GM19099 (cell line): ENCODE measurements around the gene GEMIN2.

Source experiments
- POLR2A ChIP-seq: IDR thresholded peaks from 3 replicates; pipeline ENCODE4 v1.6.1; 2011; ENCODE audit warnings: low read depth; ENCODE audit not compliant: insufficient read length; ENCODE audit errors: extremely low read depth

GEMIN2 gene, protein sequence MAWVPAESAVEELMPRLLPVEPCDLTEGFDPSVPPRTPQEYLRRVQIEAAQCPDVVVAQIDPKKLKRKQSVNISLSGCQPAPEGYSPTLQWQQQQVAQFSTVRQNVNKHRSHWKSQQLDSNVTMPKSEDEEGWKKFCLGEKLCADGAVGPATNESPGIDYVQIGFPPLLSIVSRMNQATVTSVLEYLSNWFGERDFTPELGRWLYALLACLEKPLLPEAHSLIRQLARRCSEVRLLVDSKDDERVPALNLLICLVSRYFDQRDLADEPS

DNA sequence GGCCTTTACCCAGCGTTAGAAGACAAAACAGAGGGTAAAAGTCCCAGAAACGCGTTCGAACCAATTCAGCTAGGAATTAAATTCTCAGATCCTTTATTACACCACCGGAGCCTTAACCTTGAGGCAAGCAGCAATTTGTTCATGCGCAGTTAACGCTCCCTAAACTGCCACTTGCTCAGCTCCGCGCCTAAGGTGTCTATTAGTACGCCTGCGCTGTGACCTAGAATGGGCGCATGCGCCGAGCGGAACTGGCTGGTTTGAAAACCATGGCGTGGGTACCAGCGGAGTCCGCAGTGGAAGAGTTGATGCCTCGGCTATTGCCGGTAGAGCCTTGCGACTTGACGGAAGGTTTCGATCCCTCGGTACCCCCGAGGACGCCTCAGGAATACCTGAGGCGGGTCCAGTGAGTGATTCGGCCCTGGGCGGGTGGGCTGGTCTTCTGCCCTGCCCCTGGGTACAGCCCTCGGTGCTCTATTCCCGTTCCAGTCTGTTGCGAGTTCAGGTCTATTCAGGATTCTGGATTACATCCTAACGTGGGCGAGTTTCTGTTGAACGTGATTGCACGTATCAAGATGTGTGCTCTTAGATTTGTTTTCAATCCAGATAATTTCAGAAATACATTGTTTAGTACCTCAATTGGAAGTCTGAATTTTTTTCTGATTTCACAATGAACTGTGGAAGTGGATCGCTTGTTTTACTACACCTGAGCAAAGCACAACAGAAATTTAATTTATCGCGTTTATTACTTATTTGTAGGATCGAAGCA, at the start of gene GEMIN2:
GEMIN2 (plus strand) TSS at position 251 of the 766 bp plus-strand sequence; CDS start at position 267, 16 bp downstream.
- peak; percentile 91 for TF ChIP-seq POLR2A

DNA sequence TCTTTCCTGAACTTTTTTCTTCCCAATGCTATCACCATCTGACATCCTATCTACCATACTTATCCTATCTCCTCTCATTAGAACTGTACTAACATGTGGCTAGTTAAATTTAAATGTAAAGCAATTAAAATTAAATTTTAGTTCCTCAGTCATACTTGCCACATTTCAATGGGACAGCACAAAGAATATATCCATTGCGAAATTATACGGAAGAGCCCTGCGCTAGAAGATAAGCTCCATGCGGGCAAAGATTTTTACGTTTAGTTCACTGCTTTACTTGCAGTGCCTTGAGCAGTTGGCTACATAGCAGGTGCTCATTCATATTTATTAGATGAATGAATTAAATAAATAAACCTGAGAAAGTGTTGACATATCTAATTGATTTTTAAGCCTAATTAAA, 44.2 kb upstream of the GEMIN2 start:
- TF ChIP-seq POLR2A = no peak

DNA sequence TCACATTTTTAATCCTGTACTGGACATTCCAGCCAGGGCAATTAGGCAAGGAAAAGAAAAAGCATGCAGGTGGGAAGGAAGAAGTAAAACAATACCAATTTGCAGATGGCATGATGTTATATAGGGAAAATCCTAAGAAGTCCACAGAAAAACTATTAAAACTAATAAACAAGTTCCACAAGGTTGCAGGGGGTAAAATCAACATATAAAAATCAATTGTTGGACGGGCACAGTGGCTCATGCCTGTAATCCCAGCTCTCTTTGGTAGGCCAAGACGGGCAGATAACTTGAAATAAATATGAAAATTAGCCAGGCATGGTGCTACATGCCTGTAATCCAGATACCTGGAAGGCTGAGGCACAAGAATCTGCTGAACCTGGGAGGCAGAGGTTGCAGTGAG, 43.0 kb upstream of the GEMIN2 start:
- no peak for TF ChIP-seq POLR2A

DNA sequence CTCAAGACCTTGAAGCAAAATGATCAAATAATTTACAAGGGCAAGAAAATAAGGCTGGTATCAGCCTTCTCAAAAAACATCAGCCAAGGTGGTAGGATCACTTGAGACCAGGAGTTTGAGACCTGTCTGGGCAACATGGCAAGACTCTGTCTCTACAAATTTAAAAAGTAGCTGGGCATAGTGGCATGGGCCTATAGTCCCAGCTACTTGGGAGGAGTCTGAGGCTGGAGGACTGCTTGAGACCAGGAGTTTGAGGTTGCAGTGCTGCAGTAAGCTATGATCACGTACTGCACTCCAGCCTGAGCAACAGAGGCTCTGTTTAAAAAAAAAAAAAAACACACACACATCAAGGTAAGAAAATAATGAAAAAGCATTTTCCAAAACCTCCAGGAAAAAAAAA, 33.2 kb upstream of the GEMIN2 start:
- TF ChIP-seq POLR2A = no peak

DNA sequence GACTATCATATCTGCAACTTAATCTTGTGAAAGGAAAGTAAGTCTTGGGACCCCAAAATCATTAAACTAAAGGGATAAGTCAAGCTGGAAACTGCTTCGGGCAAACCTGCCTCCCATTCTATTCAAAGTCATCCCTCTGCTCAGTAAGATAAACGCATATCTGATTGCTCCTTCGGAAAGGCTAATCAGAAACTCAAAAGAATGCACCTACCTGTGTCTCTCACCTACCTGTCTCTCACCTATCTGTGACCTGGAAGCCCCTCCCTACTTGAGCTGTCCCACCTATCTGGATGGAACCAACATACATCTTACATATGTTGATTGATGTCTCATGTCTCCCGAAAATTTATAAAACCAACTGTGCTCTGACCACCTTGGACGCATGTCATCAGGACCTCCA, 31.0 kb upstream of the GEMIN2 start:
- no peak for TF ChIP-seq POLR2A

DNA sequence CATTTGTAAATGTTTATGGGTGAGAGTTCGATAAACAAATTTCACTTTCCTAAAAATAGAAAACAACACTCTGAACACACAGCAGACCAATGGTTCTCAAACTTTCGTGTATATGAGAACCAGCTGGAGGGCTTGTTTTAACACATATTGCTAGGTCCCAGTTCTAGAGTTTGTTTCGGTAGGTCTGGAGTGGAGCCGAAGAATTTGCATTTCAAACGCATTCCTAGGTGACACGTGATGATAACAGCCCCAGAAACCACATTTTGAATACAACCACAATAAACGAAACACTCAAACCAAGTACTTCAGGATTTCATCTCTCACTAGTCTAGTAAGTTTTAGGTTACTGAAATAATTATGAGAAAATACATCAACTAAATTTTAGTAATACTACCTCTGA, 28.2 kb upstream of the GEMIN2 start:
- TF ChIP-seq POLR2A = no peak

DNA sequence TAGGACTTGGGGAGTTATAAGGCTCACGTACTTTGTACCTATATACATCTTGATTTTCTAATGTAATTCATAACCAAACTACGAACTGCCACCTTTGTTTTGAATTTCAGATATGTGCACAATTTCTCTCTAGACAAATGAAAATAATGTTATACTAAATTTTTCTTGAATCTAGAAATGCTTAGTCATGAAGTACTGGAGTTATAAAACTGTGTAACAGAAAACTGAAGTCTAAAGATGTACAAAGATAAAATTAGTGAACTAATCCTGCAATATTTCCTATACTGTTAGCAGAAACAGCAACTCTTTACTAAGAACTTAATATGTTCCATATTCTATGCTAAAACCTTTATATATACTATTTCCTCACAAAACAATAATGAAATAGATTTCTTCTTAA, 26.6 kb upstream of the GEMIN2 start:
- no peak for TF ChIP-seq POLR2A

DNA sequence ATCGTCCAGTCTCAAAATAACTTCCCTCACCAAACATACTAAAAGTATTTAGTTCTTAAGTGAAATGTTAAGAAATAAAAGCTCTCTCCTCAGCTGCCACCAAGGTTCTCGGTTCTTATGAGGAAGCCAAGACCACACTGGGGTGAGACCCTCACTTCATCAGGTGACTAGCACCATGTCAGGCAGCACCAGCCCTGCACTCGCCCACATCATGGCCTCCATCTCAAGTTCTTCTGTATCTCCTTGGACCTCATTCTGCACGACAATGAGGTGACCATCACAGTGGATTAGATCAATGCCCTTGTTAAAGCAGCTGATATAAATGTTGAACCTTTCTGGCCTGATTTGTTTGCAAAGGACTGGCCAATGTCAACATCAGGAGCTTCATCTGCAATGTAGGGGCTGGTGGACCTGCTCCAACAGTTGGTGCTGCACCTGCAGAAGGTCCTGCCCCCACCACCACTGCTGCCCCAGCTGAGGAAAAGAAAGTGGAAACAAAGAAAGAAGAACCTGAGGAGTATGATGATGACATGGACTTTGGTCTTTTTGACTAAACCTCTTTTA, 23.5 kb upstream of the GEMIN2 start:
- no peak for TF ChIP-seq POLR2A

DNA sequence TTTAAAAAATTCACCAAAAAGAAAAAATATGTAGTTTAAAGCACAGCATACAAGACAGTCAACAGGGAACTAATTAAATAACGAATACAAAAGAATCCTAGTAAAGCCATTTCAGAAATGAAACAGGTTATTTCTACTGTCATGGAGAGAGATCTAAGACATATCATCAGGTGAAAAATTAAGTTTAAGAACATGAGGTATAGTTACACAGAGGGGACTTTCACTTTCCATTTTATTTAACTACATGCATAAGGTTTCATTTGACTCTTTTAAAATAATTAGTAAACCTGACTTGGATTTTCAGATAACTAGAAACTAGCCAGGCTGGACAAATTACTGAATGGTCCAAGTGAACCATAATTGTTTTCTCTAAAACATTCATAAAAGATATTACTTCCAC, 22.4 kb upstream of the GEMIN2 start:
- TF ChIP-seq POLR2A = no peak

DNA sequence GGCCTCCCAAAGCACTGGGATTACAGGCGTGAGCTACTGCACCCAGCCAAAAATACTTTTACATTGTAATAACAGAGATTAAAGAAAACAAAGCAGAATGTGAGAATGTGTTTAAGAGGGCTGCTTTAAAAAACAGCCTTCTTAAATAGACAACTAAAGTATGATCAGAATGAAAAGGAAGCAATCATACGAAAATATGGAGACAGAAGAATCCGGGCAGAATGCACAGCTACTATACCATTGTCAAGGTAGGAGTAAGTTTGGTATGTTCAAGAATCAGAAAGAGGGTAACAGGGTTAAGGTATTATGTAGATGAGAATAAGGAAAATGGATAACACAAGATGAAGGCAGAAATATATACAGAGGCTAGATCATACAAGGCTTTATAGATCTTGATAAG, 19.6 kb upstream of the GEMIN2 start:
- TF ChIP-seq POLR2A = no peak

DNA sequence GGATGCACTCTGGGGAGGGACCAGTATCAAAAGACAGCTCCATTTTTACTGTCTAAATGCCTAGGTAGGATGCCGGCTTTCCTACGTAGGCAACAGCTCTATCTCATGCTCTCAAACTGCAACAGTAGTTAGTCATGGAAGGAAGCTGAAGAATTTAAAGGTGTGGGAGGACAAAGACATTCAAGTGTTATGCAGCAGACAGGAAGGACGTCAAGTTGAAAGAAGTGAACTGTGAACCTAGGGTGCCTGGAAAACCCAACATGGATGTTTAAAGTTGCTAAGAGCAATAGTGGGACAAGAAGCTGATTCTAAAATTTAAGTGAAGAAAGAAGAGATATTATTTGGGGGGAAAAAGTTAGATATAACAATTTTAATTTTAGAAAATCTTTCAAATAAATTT, 17.0 kb upstream of the GEMIN2 start:
- TF ChIP-seq POLR2A = no peak

DNA sequence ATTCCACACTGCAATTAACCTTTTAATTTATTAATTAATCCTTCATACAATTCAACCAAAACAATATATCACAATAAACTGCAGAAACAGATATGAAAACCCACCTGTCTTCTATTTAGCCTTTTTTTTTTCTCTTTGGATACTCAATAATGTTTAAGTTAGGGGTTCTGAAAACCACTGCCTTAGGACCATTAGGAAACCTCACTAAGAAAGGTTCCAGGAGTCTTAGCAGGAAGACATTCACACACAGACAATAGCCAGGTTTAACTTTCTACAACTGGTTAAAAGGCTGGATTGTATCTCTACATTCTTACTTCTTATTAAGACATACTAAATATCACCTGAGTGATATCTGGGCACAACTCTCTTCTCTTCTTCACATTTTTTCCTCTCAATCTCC, 14.4 kb upstream of the GEMIN2 start:
- no peak for TF ChIP-seq POLR2A

DNA sequence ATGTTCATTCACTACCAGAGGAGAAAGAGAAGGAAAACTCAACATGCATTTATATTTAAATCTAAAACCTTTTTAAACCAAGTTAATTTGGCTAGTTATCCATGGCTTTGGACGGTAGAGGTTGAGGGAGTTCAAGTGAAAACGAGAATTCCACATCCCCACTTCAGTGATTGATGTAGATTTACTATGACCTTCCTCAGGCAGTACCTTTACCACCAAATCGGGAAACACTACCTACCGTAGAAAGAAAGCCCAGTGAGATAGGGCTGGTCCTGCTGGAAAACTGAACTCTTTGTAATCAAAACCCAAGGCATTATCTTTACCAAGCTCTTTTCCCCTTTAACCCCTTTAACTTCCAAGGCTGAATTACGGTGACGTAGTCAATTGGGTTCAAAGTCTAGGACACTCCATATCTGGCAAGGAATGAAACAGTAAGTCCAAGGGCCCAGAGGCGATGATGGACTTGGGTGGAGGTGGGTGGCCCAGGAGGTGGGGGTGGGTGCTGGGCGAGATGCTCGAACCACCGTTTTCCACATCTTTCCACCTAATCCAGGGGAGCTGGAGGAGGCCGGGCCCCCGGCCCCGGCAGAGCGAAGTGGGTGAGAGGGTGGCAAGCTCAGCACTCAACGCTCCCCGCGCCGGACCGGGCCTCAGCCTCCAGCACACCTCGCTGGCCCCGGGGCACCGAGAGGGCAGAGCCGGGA, 11.7 kb upstream of the GEMIN2 start:
- TF ChIP-seq POLR2A = no peak

DNA sequence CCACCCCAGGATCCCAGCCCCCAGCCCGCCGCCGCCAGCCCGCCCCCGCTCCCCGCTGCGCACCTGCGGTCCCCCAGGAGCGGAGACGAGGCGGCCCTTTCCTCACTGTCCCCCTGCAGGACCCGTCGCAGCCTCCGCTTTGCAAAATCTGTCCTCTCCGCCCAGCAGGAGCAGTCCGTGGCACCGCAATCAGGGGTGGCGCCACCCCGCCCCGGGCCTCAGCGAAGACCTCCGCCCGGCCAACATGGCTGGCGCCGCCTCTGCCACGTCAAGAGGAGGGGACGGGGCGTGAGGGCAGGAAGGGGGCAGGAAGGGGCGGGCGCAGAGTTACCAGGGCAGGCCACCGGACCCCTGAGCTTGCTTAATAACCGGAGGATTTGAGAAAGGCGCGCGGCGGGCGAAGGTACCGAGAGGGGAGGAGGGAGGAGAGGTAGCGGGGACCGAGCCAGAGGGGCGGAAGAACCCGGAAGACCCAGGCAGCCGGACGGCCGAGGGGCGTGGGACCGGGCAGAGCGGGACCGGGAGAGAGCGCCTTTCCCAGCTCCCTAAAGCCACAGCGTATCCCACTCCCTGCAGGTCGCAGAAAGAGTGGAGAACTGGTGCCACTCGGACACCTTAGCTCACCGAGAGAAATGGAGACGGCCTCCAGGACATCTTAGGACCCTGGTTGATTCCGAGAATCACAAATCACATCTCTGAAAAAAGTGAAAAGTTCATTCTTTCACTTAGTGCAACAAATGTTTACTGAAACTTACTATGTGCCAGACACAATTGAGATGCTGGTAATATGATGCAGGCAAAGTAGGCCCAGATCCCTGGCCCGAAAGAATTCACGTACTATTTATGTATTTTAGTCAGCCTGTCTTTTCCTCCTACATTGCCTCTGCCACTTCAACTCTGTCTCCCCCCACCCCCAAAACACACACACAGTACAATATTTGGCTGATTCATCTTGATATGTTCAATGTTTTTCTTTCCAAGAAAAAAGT, 10.9 kb upstream of the GEMIN2 start, which contains the start of gene SEC23A:
SEC23A (minus strand) TSS at position 267 of the 989 bp plus-strand sequence. CDS start 7,117 bp downstream, outside the sequence.
- peak; percentile 83 for TF ChIP-seq POLR2A
